HL-60 (cell line): ENCODE measurements around the gene UBTD2.

Experiments used
- CTCF ChIP-seq: IDR thresholded peaks from one replicate; pipeline ENCODE4 v1.5.1; 2011; ENCODE audit warnings: low read length, control low read depth, inconsistent platforms; ENCODE audit not compliant: insufficient read depth
- GABPA ChIP-seq: IDR thresholded peaks from 2 replicates; pipeline ENCODE4 v1.6.1; 2012; ENCODE audit warnings: low read depth
- POLR2AphosphoS5 ChIP-seq: IDR thresholded peaks from 2 replicates; pipeline ENCODE4 v1.6.1; 2012; ENCODE audit warnings: low read depth
- REST ChIP-seq: IDR thresholded peaks from 2 replicates; pipeline ENCODE4 v1.6.1; 2012; ENCODE audit warnings: low read depth; ENCODE audit not compliant: insufficient replicate concordance

GRCh38 chr5:172185096-172185461 is 98.5 kb downstream of the UBTD2 start:
- TF ChIP-seq CTCF (no peak), GABPA (no peak), POLR2AphosphoS5 (no peak), REST (no peak)
